Keratinocyte (primary cell): ENCODE measurements around the gene RBFOX1. TPM values are rescaled to one million over a fixed set of nuclear protein-coding genes. Genes with fewer than 3 reads are reported as not detected.

Experiments
- DNase-seq: peaks from one replicate; pipeline ENCODE4 v3.0.0-alpha.2; 2011; ENCODE audit warnings: low read depth, missing footprints, low spot score
- FAIRE-seq: peaks from 2 replicates; lab custom pipeline; 2011; peaks lifted over from hg19 to GRCh38; lab: Jason Lieb, UNC
- H2AFZ ChIP-seq: 2 replicates; pipeline ENCODE4 v1.6.0; 2012; ENCODE audit warnings: low read length, control low read depth, inconsistent platforms; ENCODE audit not compliant: control insufficient read depth
- H3K27ac ChIP-seq: 2 replicates; pipeline ENCODE4 v1.5.1; 2011; ENCODE audit warnings: low read length; ENCODE audit not compliant: control insufficient read depth, insufficient read depth
- H3K27me3 ChIP-seq: 3 replicates; pipeline ENCODE4 v1.6.0; 2011; ENCODE audit warnings: low read length; ENCODE audit not compliant: control insufficient read depth, insufficient read depth; ENCODE audit errors: extremely low read depth
- H3K36me3 ChIP-seq, 2 experiments: 2 replicates in 1 of 2; 3 replicates in 1 of 2; pipeline ENCODE4 v1.5.1; 2011; ENCODE audit warnings: low read length in 2 of 2, mild to moderate bottlenecking in 1 of 2; ENCODE audit not compliant: control insufficient read depth in 2 of 2, insufficient read depth in 2 of 2; ENCODE audit errors: extremely low read depth in 1 of 2
- H3K4me1 ChIP-seq: 3 replicates; pipeline ENCODE4 v1.5.1; 2011; ENCODE audit warnings: low read length; ENCODE audit not compliant: control insufficient read depth, insufficient read depth; ENCODE audit errors: extremely low read depth
- H3K4me2 ChIP-seq: 3 replicates; pipeline ENCODE4 v1.6.0; 2011; ENCODE audit warnings: low read depth, low read length; ENCODE audit not compliant: control insufficient read depth, insufficient read depth; ENCODE audit errors: extremely low read depth
- H3K4me3 ChIP-seq, 3 experiments: fragments of 200-600 bp in 1 of 3; sonication (generic) in 1 of 3; 2 replicates in 2 of 3; 3 replicates in 1 of 3; pipeline ENCODE4 v1.5.1; 2011 to 2016; ENCODE audit warnings: low read length in 3 of 3, mild to moderate bottlenecking in 3 of 3, control low read depth in 2 of 3, inconsistent platforms in 1 of 3, low read depth in 1 of 3, mixed read lengths in 1 of 3, mixed run types in 1 of 3, moderate library complexity in 1 of 3; ENCODE audit not compliant: control insufficient read depth in 2 of 3, insufficient read depth in 2 of 3; ENCODE audit errors: extremely low read depth in 1 of 3
- H3K79me2 ChIP-seq: 2 replicates; pipeline ENCODE4 v1.6.0; 2012; ENCODE audit warnings: low read length; ENCODE audit not compliant: control insufficient read depth, insufficient read depth
- H3K9ac ChIP-seq: 3 replicates; pipeline ENCODE4 v1.6.0; 2011; ENCODE audit warnings: low read length; ENCODE audit not compliant: control insufficient read depth, insufficient read depth; ENCODE audit errors: extremely low read depth
- H3K9me1 ChIP-seq: 3 replicates; pipeline ENCODE4 v1.6.0; 2011; ENCODE audit warnings: low read length; ENCODE audit not compliant: control insufficient read depth, insufficient read depth; ENCODE audit errors: extremely low read depth
- H3K9me3 ChIP-seq: 2 replicates; pipeline ENCODE4 v1.5.1; 2012; ENCODE audit warnings: low read depth, low read length; ENCODE audit not compliant: control insufficient read depth
- H4K20me1 ChIP-seq: 3 replicates; pipeline ENCODE4 v1.6.0; 2011; ENCODE audit warnings: low read length; ENCODE audit not compliant: control insufficient read depth, insufficient read depth; ENCODE audit errors: extremely low read depth
- CTCF ChIP-seq, 3 experiments: IDR thresholded peaks in 1 of 3; conservative IDR thresholded peaks in 1 of 3; optimal IDR thresholded peaks in 1 of 3; 2 replicates in 2 of 3; 3 replicates in 1 of 3; pipeline versions ENCODE3 to v1.5.1; 2011; ENCODE audit warnings: low read length in 3 of 3, mild to moderate bottlenecking in 3 of 3, moderate library complexity in 2 of 3, control low read depth in 1 of 3, inconsistent platforms in 1 of 3; ENCODE audit not compliant: insufficient read depth in 2 of 3; ENCODE audit errors: extremely low read depth in 1 of 3
- EZH2 ChIP-seq: IDR thresholded peaks from one replicate; pipeline ENCODE4 v1.6.1; 2012; ENCODE audit warnings: inconsistent platforms, mild to moderate bottlenecking, low read length, moderate library complexity
- dilution Hi-C: fragments of 300-500 bp; cut with MboI; formaldehyde crosslinking; loops from one replicate; pipeline ENCODE4 v1.7.0; 2020; ENCODE audit warnings: low sequenced_read_pairs; ENCODE audit not compliant: extremely low pct_ligation_motif_present
- polyA plus RNA-seq, 5 experiments: library from polyadenylated mRNA; depleted of rRNA in 3 of 5; stranded (reverse) in 3 of 5; stranded (forward) in 1 of 5; unstranded in 1 of 5; fragments of >200 nt; gene quantifications; 1 replicate in 1 of 5; 2 replicates in 3 of 5; 3 replicates in 1 of 5; pipeline versions ENCODE4 v1.2.1 to v1.2.3, GENCODE V29; 2011 to 2012; ENCODE audit warnings: missing spikeins in 2 of 5, low read depth in 1 of 5, low replicate concordance in 1 of 5

RBFOX1 gene
- polyA plus RNA-seq, 1 donor (not counting 4 experiments of a cell fraction or from before 2014, with no cell fraction given) = not detected

GRCh38 chr16:7399296-7399695 lies 66.7 kb downstream of the RBFOX1 start:
- H3K79me2 ChIP-seq = no peaks in the 10 kb centered on the region
- no peaks in the 10 kb centered on the region for H3K36me3 ChIP-seq
- dilution Hi-C loops = no loop called here
- no peaks in the 10 kb centered on the region for H4K20me1 ChIP-seq
- H2AFZ ChIP-seq = no peak overlapping the region
- no peaks in the 10 kb centered on the region for H3K9me1 ChIP-seq
- no peak overlapping the region for H3K9ac ChIP-seq
- H3K4me2 ChIP-seq = no peak overlapping the region
- no peak overlapping the region for H3K27ac ChIP-seq
- H3K9me3 ChIP-seq = no peaks in the 10 kb centered on the region
- no peak for TF ChIP-seq CTCF (optimal IDR thresholded peaks at IDR 0.05 in 1 of 3, IDR thresholded peaks at IDR 0.05 in 1 of 3, conservative IDR thresholded peaks at IDR 0.05 in 1 of 3; ENCODE audit: extremely low read depth in 1 of 3, insufficient read depth in 2 of 3, low read length in 3 of 3)
- no peak for TF ChIP-seq EZH2
- DNase-seq (no peak), FAIRE-seq (no peak)
- H3K27me3 ChIP-seq = no peaks in the 10 kb centered on the region
- H3K4me3 ChIP-seq = no peak overlapping the region
- H3K4me1 ChIP-seq = no peaks in the 10 kb centered on the region

- TF ChIP-seq EZH2 = no peak
- no peak for TF ChIP-seq CTCF (optimal IDR thresholded peaks at IDR 0.05 in 1 of 3, IDR thresholded peaks at IDR 0.05 in 1 of 3, conservative IDR thresholded peaks at IDR 0.05 in 1 of 3; ENCODE audit: extremely low read depth in 1 of 3, insufficient read depth in 2 of 3, low read length in 3 of 3)
- dilution Hi-C loops = no loop called here
Measured at GRCh38 chr16:7400117-7400890, 67.7 kb downstream of the RBFOX1 start.

More at GRCh38 chr16:7400117-7400890, 67.7 kb downstream of the RBFOX1 start:
- Histone ChIP-seq H3K9me1 (no peaks in the 10 kb centered on the region), H3K27me3 (no peaks in the 10 kb centered on the region), H3K9ac (no peak overlapping the region), H3K36me3 (no peaks in the 10 kb centered on the region), H2AFZ (no peak overlapping the region), H3K27ac (no peak overlapping the region), H3K9me3 (no peaks in the 10 kb centered on the region), H3K79me2 (no peaks in the 10 kb centered on the region), H3K4me3 (no peak overlapping the region), H3K4me2 (no peak overlapping the region), H4K20me1 (no peaks in the 10 kb centered on the region), H3K4me1 (no peaks in the 10 kb centered on the region)
- DNase-seq (no peak), FAIRE-seq (no peak)
